Type B pancreatic cell (in vitro differentiated cells): ENCODE results near the gene CHRNA1. TPM values are rescaled to one million over a fixed set of nuclear protein-coding genes. Genes with fewer than 3 reads are reported as not detected.
"Not testable (repeated sequence)": the region's sequence is repeated elsewhere in the genome, so short reads cannot be mapped to it uniquely, and the experiment has no call there.

Experiments used
- DNase-seq: peaks from one replicate; pipeline ENCODE4 v3.0.0; 2021; ENCODE audit warnings: mixed read lengths; ENCODE audit not compliant: unreplicated experiment; ENCODE audit errors: extremely low spot score
- H3K27ac Mint-ChIP-seq: 2 replicates; pipeline ENCODE4 v1.8.0; 2021; ENCODE audit warnings: mild to moderate bottlenecking, mixed read lengths
- H3K27me3 Mint-ChIP-seq: 2 replicates; pipeline ENCODE4 v1.8.0; 2021; ENCODE audit warnings: mixed read lengths
- H3K36me3 Mint-ChIP-seq: 2 replicates; pipeline ENCODE4 v1.8.0; 2021; ENCODE audit warnings: mixed read lengths
- H3K4me1 Mint-ChIP-seq: one replicate; pipeline ENCODE4 v1.8.0; 2021; ENCODE audit warnings: mixed read lengths; ENCODE audit not compliant: unreplicated experiment
- H3K4me3 Mint-ChIP-seq: 2 replicates; pipeline ENCODE4 v1.8.0; 2021; ENCODE audit warnings: mild to moderate bottlenecking, mixed read lengths
- H3K9me3 Mint-ChIP-seq: 2 replicates; pipeline ENCODE4 v1.8.0; 2021; ENCODE audit warnings: mixed read lengths
- CTCF ChIP-seq: fragments of 200-600 bp; sonication (generic); conservative IDR thresholded peaks from 2 replicates; pipeline ENCODE4 v1.5.0; 2021; ENCODE audit warnings: antibody characterized with exemption, mild to moderate bottlenecking
- total RNA-seq: library from RNA; stranded (reverse); gene quantifications from 2 replicates; pipeline ENCODE4 v1.2.1, GENCODE V29; 2021; ENCODE audit warnings: low replicate concordance

CHRNA1 gene
- total RNA-seq, 1 donor from 2014 or later, result 1.1 TPM

- no peaks in the 10 kb centered on the region for H3K36me3 Mint-ChIP-seq
- no peak overlapping the region for H3K4me3 Mint-ChIP-seq
- peaks cover 5% of the 10 kb centered on the region for H3K9me3 Mint-ChIP-seq
- H3K27me3 Mint-ChIP-seq, result no peaks in the 10 kb centered on the region
- no peak for TF ChIP-seq CTCF
- H3K4me1 Mint-ChIP-seq, result no peaks in the 10 kb centered on the region
- no peak for DNase-seq
- no peak overlapping the region for H3K27ac Mint-ChIP-seq
Observed at GRCh38 chr2:174717273-174717672, 47.0 kb downstream of the CHRNA1 start.

GRCh38 chr2:174716785-174717184 is 47.5 kb downstream of the CHRNA1 start:
- DNase-seq, result no peak
- Mint-ChIP-seq H3K4me3 (no peak overlapping the region), H3K27ac (no peak overlapping the region), H3K36me3 (no peaks in the 10 kb centered on the region), H3K27me3 (no peaks in the 10 kb centered on the region), H3K9me3 (peaks cover 5% of the 10 kb centered on the region), H3K4me1 (no peaks in the 10 kb centered on the region)
- no peak for TF ChIP-seq CTCF

GRCh38 chr2:174713686-174714085 is 50.6 kb downstream of the CHRNA1 start:
- no peaks in the 10 kb centered on the region for H3K27me3 Mint-ChIP-seq
- TF ChIP-seq CTCF, result no peak
- H3K27ac Mint-ChIP-seq, result no peak overlapping the region
- DNase-seq, result no peak
- H3K4me3 Mint-ChIP-seq, result no peak overlapping the region
- H3K4me1 Mint-ChIP-seq, result no peaks in the 10 kb centered on the region
- H3K9me3 Mint-ChIP-seq, result no peaks in the 10 kb centered on the region
- H3K36me3 Mint-ChIP-seq, result no peaks in the 10 kb centered on the region

GRCh38 chr2:174711206-174711605 is 53.1 kb downstream of the CHRNA1 start:
- no peak for TF ChIP-seq CTCF
- Mint-ChIP-seq H3K27me3 (peaks cover 7% of the 10 kb centered on the region), H3K36me3 (no peaks in the 10 kb centered on the region), H3K9me3 (no peaks in the 10 kb centered on the region), H3K27ac (no peak overlapping the region), H3K4me1 (no peaks in the 10 kb centered on the region), H3K4me3 (no peak overlapping the region)
- DNase-seq, result no peak

GRCh38 chr2:174709416-174710004 is 54.8 kb downstream of the CHRNA1 start:
- DNase-seq, H3K4me1 Mint-ChIP-seq: not testable (repeated sequence)

GRCh38 chr2:174708713-174709112 is 55.6 kb downstream of the CHRNA1 start:
- Mint-ChIP-seq H3K36me3 (no peaks in the 10 kb centered on the region), H3K4me1 (no peaks in the 10 kb centered on the region)
- TF ChIP-seq CTCF, result no peak

More at GRCh38 chr2:174709416-174710004, 54.8 kb downstream of the CHRNA1 start:
- not testable (repeated sequence) for H3K36me3 Mint-ChIP-seq, H3K4me3 Mint-ChIP-seq, H3K9me3 Mint-ChIP-seq, H3K27ac Mint-ChIP-seq
- H3K27me3 Mint-ChIP-seq, result peaks cover 14% of the 10 kb centered on the region

More at GRCh38 chr2:174708713-174709112, 55.6 kb downstream of the CHRNA1 start:
- Mint-ChIP-seq H3K4me3 (no peak overlapping the region), H3K27ac (no peak overlapping the region), H3K27me3 (peaks cover 18% of the 10 kb centered on the region), H3K9me3 (no peaks in the 10 kb centered on the region)
- no peak for DNase-seq
